ENCODE data around the gene L1CAM. TPM values are rescaled to one million over a fixed set of nuclear protein-coding genes. Genes with fewer than 3 reads are reported as not detected.

Gene L1CAM
- total RNA-seq, 2 experiments from 2014 or later: 1.9 to 2.1 TPM

DNA sequence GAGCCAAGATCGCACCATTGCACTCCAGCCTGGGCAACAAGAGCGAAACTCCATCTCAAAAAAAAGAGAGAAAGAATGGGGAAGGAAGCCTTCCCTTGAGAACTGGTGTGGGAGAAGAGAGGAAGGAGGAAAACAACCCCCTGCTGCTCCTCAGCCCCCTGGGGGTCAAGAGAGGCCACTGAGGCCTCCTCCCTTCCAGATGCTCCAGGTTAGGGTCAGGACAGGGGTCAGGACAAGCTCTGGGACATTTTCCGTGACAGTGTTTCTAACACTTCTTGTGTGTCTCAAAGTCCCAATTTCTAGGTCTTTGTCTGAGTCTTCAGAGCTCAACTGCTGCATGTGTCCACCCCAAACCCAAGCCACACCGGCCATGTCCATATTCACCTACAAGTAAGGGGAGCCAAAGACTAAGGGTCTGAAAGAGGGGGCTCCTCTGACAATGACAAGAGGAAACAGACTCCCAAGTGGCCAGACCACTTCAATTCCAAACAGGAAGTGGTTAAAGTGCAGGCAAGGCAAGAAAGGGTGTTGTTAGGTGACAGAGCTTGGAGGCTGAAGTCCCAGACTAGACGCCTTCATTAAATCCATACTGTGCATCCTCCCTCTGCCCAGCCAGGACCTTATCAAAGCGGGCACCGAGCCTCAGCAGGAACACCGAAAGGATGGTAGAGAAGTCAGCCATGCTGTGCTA is 8.3 kb downstream of the L1CAM start:
- POLR2A ChIA-PET: interaction anchor here (0.5 kb wide), 1 partner anchor 20 kb away, joined by 4 read pairs; no protein-coding TSS in a partner anchor
- Mint-ChIP-seq H3K9me3 (no peaks in the 10 kb centered on the region), H3K27me3 (peaks cover 26% of the 10 kb centered on the region), H3K4me1 (peaks cover 23% of the 10 kb centered on the region), H3K4me3 (no peak overlapping the region), H3K27ac (no peak overlapping the region), H3K36me3 (ENCODE audit: low read depth) (no peaks in the 10 kb centered on the region)
- CTCF ChIA-PET: interaction anchor here (0.8 to 1.0 kb wide), 2 partner anchors 71 kb away, joined by 3 read pairs; no protein-coding TSS in a partner anchor
- no peak for DNase-seq

DNA sequence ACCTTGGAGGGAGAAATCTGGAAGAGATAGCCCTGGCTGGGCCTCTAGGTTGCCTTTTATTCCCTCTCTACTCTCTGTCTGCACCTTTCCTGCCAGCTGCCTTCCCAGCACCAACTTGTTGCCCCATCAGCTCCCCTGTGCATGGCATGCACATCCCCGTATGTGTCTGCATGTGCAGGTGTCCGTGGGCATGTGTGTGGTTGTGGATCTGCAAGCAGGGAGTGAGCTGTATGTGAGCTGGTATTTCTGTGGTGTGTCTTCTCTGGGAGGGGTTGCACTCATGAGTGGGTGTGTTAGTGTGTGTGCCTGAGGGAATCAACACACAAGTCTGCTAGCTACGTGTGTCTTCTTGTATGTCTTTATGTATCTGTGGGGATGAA is 9.9 kb downstream of the L1CAM start:
- Mint-ChIP-seq H3K27ac (no peak overlapping the region), H3K36me3 (ENCODE audit: low read depth) (no peaks in the 10 kb centered on the region), H3K27me3 (peaks cover 25% of the 10 kb centered on the region), H3K4me1 (peaks cover 21% of the 10 kb centered on the region), H3K4me3 (no peak overlapping the region), H3K9me3 (no peaks in the 10 kb centered on the region)
- POLR2A ChIA-PET: interaction anchor here (0.6 kb wide), 1 partner anchor 23 kb away, joined by 3 read pairs; no protein-coding TSS in a partner anchor
- CTCF ChIA-PET: no interaction called here
- DNase-seq: no peak

DNA sequence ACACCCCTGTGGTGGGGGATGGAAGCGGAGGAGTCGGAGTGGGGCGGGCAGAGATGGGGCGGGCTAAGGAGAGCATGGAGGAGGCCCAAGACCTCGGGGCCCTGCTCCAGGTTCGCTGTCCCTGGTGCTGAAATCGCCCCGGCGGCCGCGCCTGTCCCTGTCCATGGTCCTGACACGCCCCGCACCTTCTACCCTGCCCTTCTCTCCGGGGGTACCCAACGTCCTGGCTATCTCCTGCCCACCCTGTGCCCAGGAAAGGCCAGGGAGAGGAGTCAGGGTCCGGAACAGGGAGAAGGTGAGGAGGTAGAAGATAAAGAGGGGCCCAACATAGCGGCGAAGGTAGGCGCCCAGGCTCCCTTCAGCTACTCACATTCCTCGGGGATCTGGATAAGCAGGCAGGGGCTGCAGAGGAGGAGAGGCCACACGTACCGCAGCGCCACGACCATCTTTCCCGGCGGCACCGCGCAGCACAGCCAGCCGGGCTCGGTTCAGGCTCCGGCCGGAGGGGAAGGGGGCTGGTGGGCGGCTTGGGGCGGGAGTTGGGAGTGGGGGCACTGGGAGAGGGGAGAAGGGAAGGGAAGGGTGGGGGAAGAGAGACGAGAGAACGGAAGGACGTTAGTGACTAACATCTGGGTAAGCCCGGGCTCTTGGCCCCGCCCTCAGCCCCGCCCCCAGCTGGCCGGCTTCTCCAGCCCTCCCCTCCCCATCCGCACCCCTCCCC is 10.4 kb downstream of the L1CAM start:
- DNase-seq: peak; percentile 65
- H3K27ac Mint-ChIP-seq: no peak overlapping the region
- no peaks in the 10 kb centered on the region for H3K36me3 Mint-ChIP-seq (ENCODE audit: low read depth)
- peaks cover 25% of the 10 kb centered on the region for H3K27me3 Mint-ChIP-seq
- ChIA-PET POLR2A (interaction anchor here (0.6 kb wide), 1 partner anchor 23 kb away, joined by 3 read pairs; no protein-coding TSS in a partner anchor), CTCF (no interaction called here)
- H3K4me1 Mint-ChIP-seq: peaks cover 21% of the 10 kb centered on the region
- H3K9me3 Mint-ChIP-seq: no peaks in the 10 kb centered on the region
- no peak overlapping the region for H3K4me3 Mint-ChIP-seq

DNA sequence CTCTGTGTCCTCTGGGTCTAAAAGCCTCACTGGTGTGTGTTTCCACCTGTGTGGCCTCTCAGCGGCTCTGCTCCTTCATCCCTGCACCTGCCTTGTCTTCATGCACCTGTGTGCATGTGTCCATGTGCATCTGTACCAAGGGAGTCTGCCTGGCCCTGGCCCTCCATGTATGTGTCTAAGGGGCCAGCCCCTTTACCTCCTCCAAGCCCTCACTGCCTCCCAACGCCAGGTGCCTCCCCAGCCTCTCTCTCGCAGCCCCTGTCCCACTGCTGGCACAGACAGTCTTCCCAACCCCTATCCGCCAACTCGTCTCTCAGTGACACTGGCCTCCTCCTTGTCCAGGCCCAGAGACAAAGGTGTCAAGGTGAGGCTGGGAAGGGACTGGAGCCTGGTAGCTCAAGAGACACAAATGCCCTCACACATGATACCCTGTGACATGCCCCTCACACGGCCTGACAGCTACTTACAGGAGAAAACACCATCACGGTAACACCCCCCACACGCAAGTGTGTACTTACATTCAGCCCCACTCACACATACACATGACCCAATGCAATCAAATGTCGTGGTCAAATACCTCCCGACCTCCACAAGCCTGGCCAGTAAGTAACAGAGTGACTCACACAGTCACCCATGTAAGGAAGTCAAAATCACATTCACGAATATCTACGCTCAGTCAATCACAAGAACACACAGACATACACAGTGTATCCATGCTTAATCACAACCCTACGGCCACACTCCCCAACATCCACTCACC is 11.4 kb downstream of the L1CAM start:
- Mint-ChIP-seq H3K4me1 (peaks cover 21% of the 10 kb centered on the region), H3K9me3 (no peaks in the 10 kb centered on the region), H3K4me3 (no peak overlapping the region), H3K27ac (no peak overlapping the region), H3K27me3 (peaks cover 20% of the 10 kb centered on the region), H3K36me3 (ENCODE audit: low read depth) (no peaks in the 10 kb centered on the region)
- DNase-seq: no peak
- CTCF ChIA-PET: no interaction called here
- POLR2A ChIA-PET: no interaction called here

DNA sequence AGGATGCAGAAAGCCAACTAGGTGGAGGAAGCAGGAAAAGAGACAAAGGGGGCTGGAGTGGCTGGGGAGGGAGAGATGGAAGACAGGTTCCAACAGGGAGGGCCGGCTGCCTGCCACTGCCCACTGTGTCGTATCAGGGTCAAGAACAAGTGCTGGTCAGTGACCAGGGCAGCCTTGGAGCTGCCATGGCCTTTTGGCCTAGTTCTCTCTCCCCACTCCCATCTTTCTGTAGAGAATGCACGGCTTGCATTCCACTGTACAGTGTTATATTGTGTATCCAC is 11.9 kb downstream of the L1CAM start:
- H3K9me3 Mint-ChIP-seq: no peaks in the 10 kb centered on the region
- peaks cover 15% of the 10 kb centered on the region for H3K27me3 Mint-ChIP-seq
- H3K27ac Mint-ChIP-seq: no peak overlapping the region
- peaks cover 17% of the 10 kb centered on the region for H3K4me1 Mint-ChIP-seq
- CTCF ChIA-PET: no interaction called here
- DNase-seq: no peak
- no peak overlapping the region for H3K4me3 Mint-ChIP-seq
- H3K36me3 Mint-ChIP-seq (ENCODE audit: low read depth): no peaks in the 10 kb centered on the region
- POLR2A ChIA-PET: no interaction called here

DNA sequence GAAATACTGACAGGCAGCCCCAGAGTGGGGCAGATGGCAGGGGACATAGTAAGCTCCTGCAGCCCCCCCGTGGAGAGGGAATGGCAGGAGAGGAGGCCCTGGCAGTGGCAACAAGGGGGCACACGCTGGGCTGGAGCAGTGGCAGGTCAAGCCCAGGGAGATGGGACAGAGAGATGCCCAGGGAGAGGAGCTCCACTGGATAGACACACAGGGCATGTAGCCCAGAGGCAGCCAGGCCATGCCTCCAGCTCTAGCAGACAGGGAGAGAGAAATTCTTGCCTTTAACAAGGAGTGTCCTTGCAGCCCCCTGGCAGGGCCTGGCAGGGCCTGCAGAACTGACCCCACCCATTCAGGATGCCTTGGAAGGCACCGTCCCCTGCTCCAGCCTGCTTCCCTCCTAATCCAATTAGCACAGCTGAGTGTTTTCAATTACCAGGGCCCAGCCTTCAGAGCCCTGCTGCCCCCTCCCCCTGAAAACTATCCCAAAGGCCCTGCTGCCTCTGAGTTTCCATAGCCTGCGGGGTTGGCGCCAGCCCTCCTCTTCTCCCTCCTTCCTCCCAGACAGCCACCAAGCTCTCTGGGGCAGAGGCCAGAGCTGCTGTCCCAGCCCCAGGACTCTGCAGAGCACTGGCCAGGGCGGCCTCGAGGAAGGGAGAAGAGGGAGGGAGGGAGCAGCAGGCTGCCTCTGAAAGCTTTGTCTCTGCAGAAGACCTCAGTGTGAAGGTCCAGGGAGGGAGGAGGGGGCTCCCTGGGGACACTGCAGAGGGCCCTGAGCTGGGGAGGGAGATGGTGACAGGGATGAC is 12.5 kb downstream of the L1CAM start:
- Mint-ChIP-seq H3K9me3 (no peaks in the 10 kb centered on the region), H3K4me3 (no peak overlapping the region), H3K27me3 (peaks cover 14% of the 10 kb centered on the region), H3K27ac (peak overlapping the region; percentile 31), H3K4me1 (peaks cover 11% of the 10 kb centered on the region), H3K36me3 (ENCODE audit: low read depth) (no peaks in the 10 kb centered on the region)
- POLR2A ChIA-PET: no interaction called here
- CTCF ChIA-PET: interaction anchor here (0.7 kb wide), 1 partner anchor 15 kb away, joined by 3 read pairs; no protein-coding TSS in a partner anchor
- no peak for DNase-seq

DNA sequence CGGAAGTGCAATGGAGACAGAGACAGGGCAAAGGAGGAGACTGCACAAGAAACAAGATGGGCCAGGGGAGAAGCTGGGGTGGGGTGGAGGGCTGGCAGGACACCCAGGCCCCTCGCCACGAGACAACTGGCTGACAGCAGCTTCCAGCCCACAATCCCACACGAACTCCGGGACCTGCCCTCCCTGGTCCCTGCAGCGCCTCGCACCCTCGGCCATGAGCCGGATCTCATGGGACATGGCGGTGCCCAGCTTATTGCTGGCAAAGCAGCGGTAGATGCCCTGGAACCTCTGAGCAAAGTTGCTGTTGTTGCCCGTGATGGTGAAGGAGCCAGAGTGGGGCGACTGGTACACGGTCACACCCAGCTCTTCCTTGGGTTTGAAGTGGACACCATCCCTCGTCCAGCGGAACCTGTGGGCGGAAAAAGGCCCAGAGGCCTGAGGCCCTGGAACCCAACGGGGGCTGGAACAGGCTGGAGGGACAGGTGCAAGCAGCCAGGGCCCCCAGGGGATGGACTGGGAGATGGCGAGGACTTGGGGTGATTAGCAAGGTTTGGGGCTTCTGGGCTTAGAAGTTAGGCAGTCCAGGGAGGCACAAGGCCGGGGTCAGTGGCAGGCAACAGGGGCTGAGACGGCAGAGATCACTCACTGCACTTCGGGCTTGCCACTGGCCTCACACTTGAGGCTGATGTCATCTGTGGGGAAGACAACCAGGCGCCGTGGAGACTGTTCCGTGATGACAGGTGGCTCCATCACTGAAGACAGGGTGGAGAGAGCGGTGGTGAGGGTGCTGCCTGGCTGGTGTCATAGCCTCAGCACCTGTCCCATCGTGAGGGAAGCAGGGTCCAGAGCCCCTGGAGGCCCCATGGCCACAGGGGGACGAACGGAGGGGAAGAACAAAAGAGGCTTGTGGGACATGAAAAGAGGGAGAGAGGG is 13.8 kb downstream of the L1CAM start:
- Mint-ChIP-seq H3K4me3 (no peak overlapping the region), H3K27ac (no peak overlapping the region), H3K36me3 (ENCODE audit: low read depth) (no peaks in the 10 kb centered on the region), H3K4me1 (peaks cover 3% of the 10 kb centered on the region), H3K27me3 (peaks cover 10% of the 10 kb centered on the region), H3K9me3 (no peaks in the 10 kb centered on the region)
- ChIA-PET POLR2A (no interaction called here), CTCF (no interaction called here)
- no peak for DNase-seq

DNA sequence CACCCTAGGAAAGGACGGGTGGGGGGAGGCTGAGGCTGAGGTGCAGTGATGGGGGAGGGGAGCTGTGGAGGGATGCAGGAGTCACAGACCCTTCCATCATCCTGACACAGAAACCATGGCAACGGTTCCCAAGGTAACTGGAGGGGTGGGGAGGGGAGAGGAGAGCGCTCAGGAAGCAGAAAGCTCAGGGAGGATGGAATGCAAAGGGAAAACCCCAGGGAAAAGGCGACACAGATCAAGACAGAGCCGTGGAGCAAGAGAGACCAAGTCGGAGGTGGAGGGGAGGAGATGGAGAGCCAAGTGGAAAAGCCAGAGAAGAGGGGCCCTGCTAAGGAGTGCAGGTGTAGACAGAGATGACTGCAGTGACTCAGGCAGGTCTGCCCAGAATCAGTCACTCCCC is 14.5 kb downstream of the L1CAM start:
- Mint-ChIP-seq H3K36me3 (ENCODE audit: low read depth) (no peaks in the 10 kb centered on the region), H3K4me1 (peaks cover 3% of the 10 kb centered on the region), H3K9me3 (no peaks in the 10 kb centered on the region), H3K27ac (no peak overlapping the region), H3K4me3 (no peak overlapping the region), H3K27me3 (peaks cover 10% of the 10 kb centered on the region)
- POLR2A ChIA-PET: no interaction called here
- CTCF ChIA-PET: no interaction called here
- no peak for DNase-seq

DNA sequence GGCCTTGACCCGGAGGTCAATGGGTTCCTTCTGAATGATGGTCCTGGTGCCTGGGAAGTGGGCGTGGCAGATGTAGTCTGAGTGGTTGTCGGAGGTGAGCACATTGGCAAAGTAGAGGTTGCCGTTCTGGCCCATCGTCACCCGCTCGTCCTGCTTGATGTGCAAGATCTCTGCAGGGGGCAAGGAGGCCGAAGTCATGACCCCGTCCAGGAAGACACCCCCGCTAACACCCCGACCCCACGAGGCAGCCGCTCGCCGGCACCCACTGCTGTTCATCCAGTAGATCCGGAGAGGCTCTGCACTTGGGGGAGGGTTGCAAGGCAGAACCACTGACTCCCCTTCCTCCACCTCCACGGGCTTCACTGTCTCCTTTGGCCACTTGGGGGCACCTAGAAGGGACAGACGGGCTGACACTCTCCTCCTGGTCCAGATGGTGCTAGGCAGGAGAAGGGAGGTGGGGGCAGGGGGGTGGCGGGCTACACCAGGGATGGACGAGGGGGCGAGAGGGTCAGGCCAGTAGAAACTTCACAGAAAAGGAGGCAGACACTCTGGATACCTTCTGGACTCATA is 15.1 kb downstream of the L1CAM start:
- H3K4me1 Mint-ChIP-seq: no peaks in the 10 kb centered on the region
- H3K9me3 Mint-ChIP-seq: no peaks in the 10 kb centered on the region
- DNase-seq: no peak
- H3K36me3 Mint-ChIP-seq (ENCODE audit: low read depth): no peaks in the 10 kb centered on the region
- H3K4me3 Mint-ChIP-seq: no peak overlapping the region
- no peak overlapping the region for H3K27ac Mint-ChIP-seq
- peaks cover 5% of the 10 kb centered on the region for H3K27me3 Mint-ChIP-seq
- ChIA-PET POLR2A (no interaction called here), CTCF (no interaction called here)

DNA sequence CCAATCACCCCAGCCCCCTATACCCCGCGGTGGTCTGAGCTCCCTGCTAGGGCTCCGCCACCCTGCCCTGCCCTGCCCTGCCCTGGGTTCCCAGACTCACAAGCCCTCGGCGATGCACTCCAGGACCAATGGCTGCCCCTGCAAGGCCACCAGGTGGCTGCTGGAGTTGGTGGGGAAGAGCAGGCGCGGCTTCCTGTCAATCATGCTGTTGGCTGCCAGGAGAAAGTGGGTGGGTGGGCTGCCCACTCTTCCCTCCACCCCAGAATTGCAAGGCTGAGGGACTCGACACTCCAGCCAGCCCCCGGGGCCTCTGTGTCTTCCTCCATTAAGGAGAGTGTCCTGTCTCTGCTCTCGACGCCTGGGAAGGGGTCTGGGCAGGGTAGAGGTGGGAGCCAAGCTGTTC is 15.7 kb downstream of the L1CAM start:
- Mint-ChIP-seq H3K36me3 (ENCODE audit: low read depth) (no peaks in the 10 kb centered on the region), H3K9me3 (no peaks in the 10 kb centered on the region), H3K27ac (no peak overlapping the region), H3K27me3 (peaks cover 5% of the 10 kb centered on the region), H3K4me3 (no peak overlapping the region), H3K4me1 (no peaks in the 10 kb centered on the region)
- no peak for DNase-seq
- ChIA-PET POLR2A (no interaction called here), CTCF (interaction anchor here (0.8 kb wide), 1 partner anchor 21 kb away, joined by 3 read pairs; no protein-coding TSS in a partner anchor)

DNA sequence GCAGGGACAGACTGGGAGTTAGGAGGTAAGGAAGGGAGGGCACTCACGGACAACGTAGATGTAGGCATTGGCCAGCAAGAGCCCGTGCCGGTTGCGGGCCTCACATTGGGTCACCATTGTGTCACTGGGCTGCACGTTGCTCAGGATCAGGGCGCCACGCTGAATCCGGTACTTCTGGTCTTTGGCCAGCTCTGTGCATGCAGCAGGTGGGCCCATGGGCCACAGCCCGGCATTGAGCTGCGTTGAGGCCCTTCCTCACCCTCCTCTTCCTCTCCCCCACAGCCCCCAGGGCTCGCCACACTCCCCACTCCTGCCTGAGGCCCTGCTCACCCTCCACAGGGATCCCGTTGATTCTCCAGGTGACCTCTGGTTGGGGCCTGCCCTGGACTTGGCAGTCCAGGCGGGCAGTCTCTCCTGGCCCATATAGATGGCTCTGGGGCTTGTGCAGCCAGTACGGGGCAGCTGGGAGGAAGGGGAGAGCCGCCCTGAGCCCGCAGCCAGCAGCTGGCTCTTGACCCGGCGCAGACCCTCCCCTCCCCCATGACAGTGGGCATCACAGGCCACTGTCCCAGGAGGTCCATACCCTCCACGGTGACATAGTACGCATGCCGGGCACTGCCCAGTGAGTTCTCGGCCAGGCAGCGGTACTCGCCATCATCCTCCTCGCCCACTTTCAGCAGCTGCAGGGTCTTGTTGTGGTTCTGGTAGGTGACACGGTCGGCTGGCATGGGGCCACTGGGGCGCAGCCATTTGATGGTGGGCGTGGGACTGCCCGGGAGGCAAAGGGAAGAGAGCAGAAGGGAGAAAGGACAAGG is 16.3 kb downstream of the L1CAM start:
- no peaks in the 10 kb centered on the region for H3K36me3 Mint-ChIP-seq (ENCODE audit: low read depth)
- H3K9me3 Mint-ChIP-seq: no peaks in the 10 kb centered on the region
- POLR2A ChIA-PET: no interaction called here
- H3K4me3 Mint-ChIP-seq: no peak overlapping the region
- no peaks in the 10 kb centered on the region for H3K4me1 Mint-ChIP-seq
- no peak overlapping the region for H3K27ac Mint-ChIP-seq
- DNase-seq: no peak
- CTCF ChIA-PET: interaction anchor here (0.8 kb wide), 1 partner anchor 22 kb away, joined by 3 read pairs; no protein-coding TSS in a partner anchor
- peaks cover 3% of the 10 kb centered on the region for H3K27me3 Mint-ChIP-seq
